ENCODE measurements around the gene SLAMF7.
"Not testable (repeated sequence)": the region's sequence is repeated elsewhere in the genome, so short reads cannot be mapped to it uniquely, and the experiment has no call there.

Gene SLAMF7

DNA sequence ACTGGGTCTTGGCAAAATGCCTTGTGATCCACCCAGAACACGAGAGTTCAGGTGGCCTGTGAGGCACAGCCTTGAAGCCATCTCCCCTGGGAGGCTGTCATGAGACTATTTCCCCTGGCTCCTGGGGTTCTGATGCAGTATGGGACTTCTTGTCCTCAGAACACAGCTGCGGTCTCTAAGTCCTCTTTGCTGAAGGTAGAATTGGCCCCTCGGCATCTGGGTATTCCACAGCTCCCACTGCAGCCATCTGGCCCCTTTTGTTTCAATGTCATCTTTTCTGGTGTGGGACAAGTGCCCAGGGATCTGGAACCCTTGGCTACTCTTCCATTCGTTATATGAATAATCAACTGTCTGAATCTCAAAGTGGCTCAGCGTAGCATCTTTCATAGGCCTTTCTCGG, 39.9 kb downstream of the SLAMF7 start:
- no peak for DNase-seq

DNA sequence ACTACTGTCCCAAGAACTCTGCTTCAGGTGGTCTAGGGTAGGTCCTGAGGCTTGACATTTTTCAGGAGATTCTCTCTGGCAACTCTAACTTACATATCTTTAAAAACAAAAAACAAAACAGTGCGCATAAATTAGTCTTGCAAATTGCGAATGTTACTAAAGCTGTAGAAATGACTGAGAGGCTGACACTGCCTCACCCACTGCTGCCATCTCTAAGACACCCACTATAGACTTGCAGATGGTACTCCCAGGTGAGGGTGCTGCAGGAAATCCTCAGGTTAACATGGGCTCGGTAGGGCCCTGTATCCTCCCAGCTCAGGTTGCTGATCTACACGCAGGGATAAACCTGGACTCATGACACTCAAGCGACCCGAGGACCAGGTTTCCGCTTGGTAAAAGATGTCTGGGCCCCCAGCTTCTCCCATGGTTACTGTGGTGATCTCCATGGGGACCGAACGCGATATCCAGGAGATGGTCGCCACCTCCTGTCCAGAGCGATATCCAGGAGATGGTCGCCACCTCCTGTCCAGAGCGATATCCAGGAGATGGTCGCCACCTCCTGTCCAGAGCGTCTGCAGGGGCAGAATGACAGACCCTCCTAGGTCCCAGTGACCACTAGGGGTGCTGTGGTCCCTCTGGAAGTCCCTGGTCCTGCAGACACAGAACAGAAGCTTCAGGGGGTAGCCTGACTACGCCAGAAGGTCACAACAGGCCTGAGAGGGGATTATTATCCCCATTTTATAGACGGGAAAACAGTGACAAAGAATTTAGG, 40.8 kb downstream of the SLAMF7 start:
- no peak for DNase-seq

- DNase-seq: no peak
These were observed 41.3 kb downstream of the SLAMF7 start for GRCh38 chr1:160780398-160780755.

DNA sequence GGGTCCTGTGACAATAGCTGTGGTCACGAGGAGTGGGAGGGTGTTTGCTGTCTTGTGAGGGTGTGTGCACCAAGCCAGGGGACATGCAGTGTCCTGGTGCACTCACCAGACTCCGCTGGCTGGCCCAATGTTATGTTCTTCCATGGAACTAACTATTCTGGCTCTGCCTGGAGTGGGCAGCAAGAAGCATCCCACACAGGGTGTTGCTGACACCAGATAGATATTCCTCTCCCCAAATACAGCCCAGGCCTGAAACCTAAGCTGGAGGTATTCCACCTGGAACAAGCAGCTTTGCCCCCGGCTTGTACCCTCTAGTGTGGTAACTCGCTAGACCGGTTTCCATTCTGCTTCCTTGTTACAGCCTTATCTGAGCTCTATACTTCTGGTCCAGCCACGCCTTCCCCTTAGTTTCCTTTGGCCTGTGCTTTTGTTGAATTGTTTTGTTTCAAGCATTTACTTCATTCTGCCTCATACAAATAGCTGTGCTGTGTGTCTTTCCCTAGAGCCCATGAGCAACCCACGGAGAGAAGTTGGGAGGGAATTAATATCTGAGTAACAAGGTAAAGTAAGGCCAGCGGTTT, 42.2 kb downstream of the SLAMF7 start:
- DNase-seq: no peak

DNA sequence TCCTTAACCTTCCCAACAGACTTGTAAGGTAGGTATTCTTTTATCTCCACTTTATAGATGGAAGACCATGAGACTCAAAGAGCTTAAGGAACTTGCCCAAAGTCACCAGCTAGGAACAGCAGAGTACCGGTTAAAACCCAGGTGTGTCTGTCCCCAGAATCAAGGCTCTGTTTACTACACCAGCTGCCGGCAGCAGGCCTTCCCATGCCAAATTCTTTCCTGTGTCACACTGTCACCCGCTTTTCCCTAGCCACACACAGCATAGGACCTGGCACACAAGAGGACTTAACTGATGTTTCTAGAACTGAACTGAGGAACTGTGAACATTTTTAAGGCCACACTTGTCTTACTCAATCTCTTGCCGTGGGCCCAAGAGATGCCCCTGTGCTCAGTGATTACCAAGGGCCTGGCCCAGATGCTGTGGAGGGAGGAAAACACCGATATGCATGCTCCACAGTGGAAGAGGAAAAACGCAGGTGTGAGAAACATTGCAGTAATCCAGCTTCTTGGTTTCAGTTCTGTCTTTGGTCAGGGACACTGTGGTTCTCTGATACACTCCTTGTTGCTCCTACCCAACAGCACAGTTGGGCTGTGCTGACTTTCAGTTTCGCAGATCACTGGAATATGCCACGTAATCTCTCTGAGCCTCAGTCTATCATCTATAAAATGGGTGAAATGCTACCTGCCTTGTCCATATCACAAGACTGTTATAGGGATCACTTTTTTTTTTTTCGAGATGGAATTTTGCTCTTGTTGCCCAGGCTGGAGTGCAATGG, 43.1 kb downstream of the SLAMF7 start:
- DNase-seq: no peak

- not testable (repeated sequence) for DNase-seq
These were observed 44.1 kb downstream of the SLAMF7 start for GRCh38 chr1:160782988-160783765.

- DNase-seq: no peak
These were observed 50.1 kb downstream of the SLAMF7 start for GRCh38 chr1:160789051-160789701.

DNA sequence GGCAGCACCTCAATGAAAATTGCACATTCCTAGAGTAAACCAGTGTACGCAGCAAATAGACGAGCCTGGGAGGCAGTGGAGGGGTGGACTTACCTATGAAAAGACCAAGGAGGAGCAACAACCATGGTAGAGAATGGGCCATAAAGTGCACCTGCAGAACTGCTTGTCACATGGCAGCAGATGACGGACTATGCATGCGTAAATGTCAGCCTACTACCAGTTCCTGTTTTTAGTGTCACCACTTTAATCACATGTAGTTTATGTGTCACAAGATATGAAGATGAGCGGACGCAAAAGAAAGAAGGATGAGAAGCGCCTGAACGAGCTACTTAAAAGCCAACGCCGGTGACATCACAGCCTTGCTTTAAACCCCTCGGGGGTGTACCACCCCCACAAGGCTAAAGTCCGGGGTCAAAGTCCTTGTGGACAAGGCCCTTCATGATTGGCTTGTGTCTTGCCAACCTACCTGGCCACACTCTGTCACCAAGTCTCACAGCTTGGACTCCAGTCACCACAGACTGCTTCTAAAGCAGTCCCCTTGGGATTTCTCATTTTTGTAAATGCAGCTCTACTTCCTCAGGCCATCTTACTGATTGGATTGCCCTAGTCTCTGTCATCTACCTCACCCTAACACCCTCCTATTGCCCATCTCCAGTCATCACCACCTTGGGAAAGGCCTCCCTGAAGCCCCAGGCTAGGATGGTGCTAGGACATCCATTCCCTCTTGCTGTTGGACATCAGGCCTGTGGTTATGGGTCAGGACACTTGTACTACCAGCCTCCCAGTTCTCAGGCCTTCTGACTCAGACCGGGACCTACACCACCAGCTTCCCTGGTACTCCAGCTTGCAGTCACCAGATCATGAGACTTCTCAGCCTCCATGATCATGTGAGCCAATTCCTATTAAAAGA, 50.9 kb downstream of the SLAMF7 start:
- no peak for DNase-seq

DNA sequence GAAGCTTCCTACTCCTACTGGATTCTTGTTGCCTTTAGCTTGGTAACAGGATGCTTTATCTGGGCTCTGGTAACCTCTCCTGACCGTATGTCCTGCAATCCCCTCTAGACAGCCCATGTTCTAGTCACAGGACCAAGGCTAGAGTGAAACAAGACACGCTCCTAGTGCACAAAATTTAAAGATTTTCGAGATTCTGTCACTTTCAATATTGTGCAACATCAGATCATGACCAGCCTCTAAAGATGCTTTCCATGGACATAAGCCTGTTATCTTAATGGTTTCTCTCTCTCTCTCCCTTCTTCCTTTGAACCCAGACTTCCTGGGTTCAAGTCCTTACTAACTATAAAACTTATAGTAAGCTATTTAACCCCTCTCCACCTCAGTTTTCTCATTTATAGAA, 55.3 kb downstream of the SLAMF7 start:
- DNase-seq: no peak

DNA sequence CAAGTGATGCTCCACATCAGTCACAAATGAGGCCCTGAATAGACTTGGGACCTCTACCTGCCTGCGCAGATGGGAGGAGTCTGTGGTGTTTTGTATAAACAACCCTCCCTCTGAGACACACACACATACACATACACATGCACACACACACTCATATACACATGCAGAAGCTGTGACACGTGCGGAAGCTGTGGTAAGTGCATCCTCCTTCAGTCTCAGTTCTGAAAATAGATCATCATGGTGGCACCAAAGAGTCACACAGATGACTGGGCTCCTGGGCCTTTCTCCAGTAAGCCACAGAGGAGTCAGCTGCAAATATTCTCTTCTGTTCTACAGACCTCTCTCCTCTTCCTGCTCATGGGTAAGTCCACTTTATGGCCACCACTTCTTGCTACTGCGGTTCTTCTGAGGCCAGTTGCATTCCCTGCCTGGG, 56.9 kb downstream of the SLAMF7 start, which contains the start of gene LY9:
Gene LY9 (plus strand): TSS at position 224 of the 433 bp plus-strand sequence. CDS start 14 bp downstream, at position 238.
- DNase-seq: no peak

DNA sequence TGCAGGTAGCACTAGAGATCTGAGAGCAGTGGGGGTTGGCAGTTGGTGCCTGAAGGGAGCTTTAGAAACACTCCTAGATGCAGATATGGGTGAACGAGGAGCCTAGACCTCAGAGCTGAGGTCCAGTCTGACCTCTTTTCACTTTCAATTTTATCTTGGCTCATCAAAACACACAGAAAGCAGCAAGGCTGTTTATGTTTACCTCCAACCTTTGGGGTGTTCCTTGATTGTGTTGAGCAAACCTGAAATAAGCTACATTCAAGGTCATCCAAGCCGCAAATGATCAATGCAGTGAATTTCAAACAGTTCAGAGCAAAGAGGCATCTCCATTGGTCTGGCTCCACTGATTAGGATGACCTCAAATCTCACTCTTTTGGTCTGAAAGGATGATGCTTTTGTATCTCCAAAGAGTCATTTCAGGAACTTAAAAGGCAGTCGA, 58.2 kb downstream of the SLAMF7 start:
- DNase-seq: no peak

- no peak for DNase-seq
These were observed 58.8 kb downstream of the SLAMF7 start for GRCh38 chr1:160797861-160798273.

GRCh38 chr1:160798439-160798838, 59.4 kb downstream of the SLAMF7 start:
- DNase-seq: no peak

- no peak for DNase-seq
These were observed 60.6 kb downstream of the SLAMF7 start for GRCh38 chr1:160799641-160800040.

DNA sequence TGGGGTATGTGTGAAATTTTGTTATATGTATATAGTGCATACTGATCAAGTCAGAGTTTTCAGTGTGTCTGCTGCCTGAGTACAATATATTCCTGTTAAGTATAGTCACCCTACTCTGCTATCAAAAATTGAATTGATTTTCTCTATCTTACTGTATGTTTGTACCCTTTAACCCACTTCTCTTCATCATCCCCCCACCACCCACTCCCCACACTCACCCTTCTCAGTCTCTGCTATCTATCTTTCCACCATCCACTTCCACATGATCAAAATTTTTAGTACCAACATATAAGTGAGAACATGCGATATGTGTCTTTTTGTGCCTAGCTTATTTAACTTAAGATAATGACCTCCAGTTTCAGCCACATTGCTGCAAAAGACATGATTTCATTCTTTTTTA, 61.1 kb downstream of the SLAMF7 start:
- no peak for DNase-seq

DNA sequence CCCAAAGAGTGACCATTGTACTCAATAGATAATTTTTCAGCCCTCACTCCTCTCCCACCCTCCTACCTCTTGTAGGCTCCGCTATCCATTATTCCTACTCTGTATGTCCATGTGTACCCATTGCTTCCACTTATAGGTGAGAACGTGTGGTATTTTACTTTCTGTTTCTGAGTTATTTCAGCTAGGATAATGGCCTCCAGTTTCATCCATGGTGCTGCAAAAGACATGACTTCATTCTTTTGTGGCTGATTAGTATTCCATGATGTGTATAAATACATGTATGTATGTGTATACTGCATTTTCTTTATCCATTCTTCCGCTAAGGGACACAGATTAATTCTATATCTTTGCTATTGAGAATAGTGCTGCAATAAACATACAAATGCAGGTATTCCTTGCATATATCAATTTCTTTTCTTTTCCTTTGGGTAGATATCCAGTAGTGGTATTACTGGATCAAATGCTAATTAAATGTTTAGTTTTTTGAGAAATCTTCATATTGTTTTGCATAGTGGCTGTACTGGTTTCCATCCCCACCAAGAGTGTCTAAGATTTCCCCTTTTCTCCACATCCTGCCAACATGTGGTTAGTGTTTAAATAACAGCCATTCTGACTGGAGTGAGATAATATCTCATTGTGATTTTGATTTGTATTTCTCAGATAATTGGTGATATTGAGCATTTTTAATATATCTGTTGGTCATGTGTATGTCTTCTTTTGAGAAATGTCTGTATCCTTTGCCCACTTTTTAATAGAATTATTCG, 61.8 kb downstream of the SLAMF7 start:
- no peak for DNase-seq

- DNase-seq: no peak
These were observed 63.0 kb downstream of the SLAMF7 start for GRCh38 chr1:160801836-160802580.

Data from femur (tissue), 1 donor.